HG02870 (cell line): ENCODE results near the gene PPP5C.

Experiments used
- ATAC-seq: cut with Tn5 transposase; IDR thresholded peaks from one replicate; pipeline ENCODE4 v1.9.1; 2021; ENCODE audit warnings: mild to moderate bottlenecking, moderate library complexity; ENCODE audit not compliant: unreplicated experiment

PPP5C gene

DNA sequence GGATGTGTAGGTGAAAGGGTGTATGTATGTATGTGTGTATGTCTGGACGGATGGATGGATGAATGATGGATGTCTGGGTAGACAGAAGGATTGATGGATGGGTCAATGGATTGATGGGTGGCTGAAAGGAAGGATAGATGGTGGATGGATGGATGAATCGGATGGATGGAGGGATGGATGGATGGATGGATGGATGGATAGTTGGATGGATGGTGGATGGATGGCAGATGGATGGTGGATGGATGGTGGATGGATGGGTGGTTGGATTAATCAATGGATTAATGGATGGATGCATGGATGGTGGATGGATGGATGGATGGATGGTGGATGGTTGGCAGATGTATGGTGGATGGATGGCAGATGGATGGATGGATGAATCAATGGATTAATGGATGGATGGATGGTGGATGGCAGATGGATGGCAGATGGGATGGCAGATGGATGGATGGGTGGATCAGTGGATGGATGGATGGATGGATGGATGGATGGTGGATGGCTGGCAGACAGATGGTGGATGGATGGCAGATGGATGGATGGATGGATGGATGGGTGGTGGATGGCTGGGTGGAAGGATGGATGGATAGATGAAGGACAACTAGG is 16.5 kb upstream of the PPP5C start:
- no peak for ATAC-seq

DNA sequence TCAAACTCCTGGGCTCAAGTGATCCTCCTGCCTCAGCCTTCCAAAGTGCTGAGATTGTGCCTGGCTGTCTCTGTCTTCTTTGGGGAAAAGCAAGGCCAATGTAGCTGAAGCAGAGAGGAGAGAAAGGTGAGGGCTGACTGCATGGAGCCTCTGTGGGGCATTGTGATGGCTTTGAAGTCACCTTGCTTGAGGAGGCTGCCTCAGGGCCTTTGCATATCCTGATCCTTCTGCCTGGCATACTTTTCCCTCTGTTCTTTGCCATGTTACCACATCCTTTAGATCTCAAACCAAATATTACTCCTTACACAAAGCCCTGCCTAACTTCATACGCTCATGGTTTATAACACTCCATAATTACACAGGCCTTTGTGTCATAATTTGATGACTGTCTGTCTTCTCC is 9.4 kb upstream of the PPP5C start:
- ATAC-seq, result no peak

DNA sequence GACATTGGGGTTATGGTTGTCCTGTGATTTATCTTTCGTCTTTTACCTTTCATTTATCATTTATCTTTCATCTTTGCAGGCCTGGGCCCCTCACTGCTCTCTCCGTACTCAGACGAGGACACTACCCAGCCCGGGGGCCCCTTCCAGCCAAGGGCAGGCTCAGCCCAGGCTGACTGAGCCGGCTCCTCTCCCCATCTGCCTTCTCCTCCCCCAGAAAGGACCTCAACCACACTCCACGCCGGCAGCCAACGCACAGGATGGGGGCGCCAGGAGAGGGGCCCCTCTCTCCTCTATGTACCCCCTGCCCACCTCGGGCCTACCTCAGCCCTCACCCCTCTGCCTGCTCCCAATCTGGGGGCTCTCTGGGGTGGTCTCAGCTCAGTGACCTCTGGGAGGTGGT is 7.4 kb upstream of the PPP5C start:
- no peak for ATAC-seq

DNA sequence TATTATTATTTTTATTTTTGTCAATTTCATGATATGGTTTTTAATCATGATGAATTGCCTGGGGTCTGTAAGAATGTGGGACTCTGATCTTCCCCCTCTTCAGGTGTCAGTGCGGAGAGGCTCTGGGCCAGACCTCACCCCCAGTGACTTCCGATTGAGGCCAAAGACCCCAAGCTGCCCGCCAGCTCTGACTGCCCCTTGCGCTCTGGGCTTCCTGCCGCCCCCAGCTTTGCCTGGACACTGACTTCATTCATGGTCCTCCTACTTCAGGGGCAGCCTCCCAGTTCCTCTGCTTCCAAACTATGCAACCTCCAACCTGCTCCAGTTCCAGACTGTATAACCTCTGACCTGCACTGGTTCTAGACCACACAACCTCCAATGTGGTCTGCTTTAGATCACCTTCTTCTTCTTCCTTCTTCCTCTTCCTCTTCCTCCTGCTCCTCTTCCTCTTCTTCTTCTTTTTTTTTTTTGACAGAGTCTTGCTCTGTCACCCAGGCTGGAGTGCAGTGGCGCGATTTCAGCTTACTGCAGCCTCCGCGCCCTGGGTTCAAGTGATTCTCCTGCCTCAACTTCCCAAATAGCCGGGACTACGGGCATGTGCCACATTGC is 6.7 kb upstream of the PPP5C start:
- ATAC-seq, result no peak

DNA sequence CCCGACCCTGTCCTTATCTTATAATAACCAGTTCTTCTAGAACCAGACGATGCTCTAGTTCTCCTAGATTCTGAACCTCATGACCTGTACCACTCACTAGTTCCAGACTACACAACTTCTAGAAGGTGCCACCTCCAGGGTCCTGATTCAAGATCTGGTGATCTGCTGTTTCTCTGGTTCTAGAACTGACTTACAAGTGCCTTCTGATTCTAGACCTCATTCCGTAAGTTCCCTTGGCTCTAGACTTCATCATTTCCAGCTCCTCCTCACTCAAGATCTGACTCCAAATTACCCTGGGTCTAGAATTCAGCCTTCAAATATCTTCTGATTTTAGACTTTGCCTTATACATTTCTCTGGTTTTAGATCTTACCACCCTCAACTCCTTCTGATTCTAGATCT is 5.0 kb upstream of the PPP5C start:
- no peak for ATAC-seq

DNA sequence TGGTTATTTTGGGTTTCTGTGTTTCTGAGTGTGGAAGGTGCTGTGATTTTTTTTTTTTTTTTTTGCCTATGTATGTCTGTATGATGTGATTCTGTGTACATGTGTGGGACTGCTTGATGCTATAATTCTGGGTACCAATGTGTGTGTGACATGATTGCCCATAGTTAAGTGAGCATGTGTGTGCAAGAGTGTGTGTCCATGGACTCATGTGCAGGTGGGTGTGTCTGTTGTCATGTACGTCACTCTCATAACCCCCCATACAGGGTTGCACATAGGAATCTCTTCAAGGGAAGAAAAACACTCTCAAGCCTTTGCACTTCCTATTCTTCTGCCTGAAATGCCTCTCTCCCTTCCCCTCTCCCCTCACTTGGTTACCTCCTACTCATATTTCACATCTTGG is 2.5 kb upstream of the PPP5C start:
- no peak for ATAC-seq

DNA sequence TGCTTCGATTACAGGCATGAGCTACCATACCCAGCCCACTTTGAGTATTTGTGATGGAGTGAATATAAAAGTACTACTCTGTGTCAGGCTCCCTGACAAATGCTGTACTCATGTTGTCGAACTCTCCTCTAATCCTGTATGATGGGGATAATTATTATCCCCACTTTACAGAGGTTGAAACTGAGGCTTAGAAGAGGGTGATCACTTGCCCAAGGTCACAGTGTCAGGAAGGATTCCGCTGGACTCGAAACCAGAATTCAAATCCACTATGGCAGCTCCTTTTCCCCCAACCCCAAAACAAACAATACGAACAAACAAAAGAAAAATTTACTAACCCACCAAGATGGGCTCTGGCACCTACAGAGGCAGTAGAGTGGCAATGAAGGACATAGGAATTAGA is 1.7 kb upstream of the PPP5C start:
- no peak for ATAC-seq

DNA sequence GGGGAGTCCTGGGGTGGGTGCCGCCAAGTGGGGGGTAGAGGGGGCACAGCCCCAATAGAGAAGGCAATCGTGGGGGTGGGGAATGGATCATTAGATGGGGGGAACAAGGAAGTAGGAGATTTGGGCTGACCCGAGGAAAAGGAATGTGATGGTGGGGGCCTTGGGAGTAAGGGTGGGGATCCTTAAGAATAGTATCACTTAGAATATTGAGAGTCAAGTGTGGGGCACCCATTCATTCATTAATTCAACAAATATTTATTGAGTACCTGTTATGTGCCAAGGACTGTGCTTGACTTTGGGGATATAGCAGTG is 641 bp downstream of the PPP5C start:
- no peak for ATAC-seq

DNA sequence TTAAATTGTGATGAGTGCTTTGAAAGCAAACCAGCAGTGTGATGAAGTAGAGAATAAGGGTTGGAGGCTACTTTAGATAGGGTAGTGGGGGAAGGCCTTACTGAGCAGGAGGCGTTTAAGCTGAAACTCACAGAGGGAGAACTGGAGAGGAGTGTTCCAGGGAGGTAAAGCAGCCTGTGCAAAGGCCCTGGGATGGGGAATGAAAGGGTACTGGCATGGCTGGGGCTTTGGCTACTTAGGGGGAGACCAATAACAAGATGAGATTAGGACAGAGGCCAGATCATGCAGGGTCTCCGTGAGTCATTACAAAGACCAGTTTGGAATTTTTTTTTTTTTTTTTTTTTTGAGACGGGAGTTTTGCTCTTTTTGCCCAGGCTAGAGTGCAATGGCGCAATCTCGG is 1.1 kb downstream of the PPP5C start:
- ATAC-seq, result no peak

DNA sequence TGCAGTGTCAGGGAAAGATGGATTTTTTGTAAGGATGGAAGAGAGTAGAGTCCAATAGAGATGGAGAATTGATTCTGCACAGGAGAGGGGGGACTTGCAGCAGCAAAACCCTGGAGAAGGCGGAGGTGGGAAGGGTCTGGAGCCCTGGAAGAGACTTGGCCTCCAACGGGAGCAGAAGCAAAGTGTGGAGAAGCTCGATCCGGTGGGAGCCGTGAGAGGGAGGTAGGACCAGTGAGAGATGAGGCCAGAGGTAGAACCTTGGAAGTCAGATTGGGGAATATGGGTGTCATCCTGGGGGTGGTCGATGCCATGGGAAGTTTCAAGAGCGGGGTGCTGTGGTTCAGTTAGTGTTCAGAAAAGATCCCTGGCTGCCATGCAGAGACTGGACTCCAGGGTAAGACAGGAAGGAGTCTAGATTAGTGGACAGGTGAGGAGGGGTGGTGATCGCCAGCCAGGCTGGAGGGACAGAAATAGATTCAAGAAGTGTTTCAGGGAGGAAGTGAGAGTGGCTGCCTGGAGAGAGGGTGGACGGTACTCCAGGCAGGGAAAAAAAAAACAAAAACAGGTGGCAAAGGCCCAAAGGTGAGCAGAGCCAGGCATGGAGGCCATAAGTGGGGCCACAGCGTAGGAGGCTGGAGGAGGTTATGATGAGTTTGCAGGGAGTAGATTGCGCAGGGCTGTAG is 2.6 kb downstream of the PPP5C start:
- ATAC-seq, result no peak

DNA sequence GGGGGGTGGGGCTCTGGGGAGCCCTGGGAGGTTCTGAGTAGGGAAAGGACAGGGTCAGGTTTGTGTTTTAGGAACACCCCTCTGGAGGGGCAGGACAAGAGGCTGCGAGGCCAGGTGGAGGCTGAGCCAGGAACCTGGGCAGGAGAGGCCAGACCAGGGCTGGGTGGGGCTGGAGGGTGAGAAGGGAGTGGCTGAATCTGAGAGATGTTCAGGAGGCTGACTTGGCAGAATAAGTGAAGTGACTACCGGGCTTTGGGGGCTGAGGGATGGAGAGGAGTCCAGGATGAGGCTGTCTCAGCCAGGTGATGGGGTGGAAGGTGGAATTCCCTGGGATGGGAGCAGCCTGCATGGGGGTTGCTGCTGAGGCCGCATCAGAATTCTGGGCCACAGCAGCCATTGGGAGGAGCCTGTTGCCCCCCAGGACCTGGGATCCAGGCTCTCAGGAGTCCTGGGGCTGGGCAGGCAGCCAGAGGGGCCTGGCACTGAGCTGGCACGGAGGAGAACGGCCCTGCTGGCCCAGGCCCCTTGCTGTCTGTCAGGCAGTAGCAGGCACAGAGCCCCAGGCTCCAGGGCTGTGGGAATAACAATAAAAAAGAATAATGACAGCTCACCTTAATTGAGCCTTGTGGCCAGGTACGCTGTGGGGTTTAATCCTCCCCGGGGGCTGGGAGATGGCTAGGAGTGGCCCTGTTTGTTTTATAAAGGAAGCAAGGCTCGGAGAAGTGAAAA is 3.3 kb downstream of the PPP5C start:
- no peak for ATAC-seq

DNA sequence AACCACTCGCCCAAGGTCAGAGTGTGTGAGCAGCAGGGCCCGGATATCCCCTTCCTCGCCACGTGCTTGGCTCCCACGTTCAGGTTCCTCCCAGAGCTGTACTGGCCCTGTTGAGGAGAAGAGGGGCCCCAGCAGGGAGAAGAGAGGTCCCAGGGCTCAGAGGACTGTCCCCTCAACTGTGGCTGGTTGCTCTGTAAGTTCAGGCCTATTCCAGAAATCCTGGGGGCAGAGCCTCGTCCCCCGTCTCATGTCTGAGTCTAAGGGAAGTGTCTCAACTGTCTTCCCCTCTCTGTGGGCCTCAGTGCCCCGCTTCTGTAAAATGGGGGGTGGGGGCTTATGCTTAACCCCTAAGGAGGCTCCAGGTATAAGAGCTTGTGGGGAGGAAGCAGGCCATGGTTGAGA is 3.9 kb downstream of the PPP5C start:
- ATAC-seq, result no peak

DNA sequence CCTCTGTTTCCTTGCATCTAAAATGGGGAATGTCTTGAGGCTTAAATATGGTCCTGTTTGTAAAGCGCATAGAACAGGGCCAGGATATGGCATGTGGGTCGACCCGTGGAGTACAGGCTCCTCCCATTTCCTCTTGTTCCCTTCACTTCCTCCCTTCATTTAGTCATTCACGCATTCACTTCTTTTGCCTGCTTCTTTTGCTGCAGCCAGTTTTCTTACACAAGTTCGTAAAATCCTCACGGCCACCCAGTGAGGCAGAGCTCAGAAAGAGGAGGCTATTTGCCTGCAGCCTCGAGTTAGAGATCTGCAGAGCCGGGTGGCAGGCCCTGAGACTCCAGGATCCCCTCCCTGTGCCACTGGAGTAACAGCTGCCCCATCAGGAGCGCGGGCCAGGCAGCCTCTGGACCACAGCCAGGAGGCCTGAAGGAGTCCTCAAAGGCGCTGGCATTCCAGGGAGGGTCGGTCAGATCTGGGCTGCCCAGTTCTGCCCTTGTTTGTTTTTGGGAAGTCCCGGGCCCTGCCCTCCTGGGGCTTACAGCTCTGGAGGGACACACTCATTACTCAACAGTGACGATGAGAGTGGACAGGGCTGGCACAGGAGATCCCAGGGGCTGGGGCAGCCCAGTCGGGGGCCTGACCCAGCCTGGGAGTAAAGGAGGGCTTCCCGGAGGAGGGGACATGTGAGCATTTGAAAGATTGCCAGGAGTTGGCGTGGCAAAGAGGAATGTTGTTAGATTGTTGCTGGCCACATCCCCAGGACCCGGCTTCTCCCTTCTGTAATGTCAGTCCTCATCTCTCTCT is 4.6 kb downstream of the PPP5C start:
- ATAC-seq, result no peak

DNA sequence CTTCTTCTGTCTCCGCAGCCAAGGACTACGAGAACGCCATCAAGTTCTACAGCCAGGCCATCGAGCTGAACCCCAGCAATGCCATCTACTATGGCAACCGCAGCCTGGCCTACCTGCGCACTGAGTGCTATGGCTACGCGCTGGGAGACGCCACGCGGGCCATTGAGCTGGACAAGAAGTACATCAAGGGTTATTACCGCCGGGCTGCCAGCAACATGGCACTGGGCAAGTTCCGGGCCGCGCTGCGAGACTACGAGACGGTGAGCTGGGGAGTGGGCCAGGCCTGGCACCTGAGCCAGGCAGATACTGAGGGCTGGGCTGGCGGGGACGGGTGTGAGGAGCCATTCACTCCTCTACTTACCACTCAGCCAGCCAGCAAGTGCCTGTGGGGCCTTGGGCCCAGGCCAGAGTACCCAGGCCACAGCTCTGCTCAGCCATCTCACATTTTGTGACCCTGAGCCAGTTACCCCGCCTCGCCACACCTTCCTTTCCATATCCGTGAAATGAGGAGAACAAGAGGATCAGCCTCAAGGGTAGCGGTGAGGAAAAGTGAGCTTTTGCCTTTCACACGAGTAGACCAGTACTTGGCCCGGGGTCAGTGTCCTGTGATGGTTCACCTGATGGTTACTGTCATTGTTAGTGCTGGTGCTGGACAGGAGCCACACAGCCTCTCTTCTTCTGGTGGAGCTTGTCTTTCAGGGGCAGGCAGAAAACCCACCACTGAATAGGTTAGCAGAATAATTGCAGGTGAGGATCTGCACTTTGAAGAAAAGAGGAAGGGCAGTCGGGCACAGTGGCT is 7.0 kb downstream of the PPP5C start:
- ATAC-seq, result no peak

DNA sequence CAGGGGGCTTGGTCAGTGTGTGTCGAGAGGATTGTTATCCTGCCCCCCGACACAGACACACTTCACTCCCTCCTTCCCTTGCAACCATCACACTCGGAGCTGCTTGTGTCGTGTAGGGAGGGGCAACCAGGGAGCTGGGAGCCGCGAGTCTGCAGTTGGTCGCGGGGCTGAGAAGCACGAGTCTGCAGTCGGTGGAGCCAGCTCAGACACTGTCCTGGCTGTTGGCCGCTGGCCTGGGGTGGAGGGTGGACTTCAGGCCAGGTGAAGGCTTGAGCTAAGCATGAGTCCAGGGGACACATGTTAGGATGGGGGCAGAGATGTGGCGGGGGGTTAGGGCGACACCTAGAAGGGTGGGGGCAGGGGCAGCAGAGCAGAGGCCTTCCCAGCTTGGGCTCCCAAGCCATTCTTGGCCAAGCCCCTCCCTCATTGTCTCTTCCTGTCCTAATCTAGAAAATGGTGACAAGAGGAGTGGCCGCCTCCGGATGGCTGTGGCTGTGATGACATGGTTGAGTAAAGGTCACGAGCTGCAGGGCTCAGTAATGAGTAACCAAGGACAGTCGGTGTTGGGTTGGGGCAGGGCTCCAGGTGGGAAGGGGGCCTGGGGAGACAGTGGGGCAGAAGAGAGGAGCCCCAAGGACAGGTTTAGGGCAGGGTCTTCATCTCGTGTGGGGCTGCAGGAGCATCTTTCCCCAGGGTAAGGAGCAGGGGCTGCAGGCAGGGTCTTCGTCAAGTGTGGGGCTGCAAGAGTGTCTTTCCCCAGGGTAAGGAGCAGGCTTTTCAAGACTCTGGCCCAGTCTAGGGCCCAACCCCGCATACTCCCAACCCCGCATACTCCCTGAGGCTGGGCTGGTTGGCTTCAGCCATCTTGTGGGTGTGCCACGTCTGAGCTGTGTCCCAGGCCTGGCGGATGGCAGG is 8.6 kb downstream of the PPP5C start:
- no peak for ATAC-seq

DNA sequence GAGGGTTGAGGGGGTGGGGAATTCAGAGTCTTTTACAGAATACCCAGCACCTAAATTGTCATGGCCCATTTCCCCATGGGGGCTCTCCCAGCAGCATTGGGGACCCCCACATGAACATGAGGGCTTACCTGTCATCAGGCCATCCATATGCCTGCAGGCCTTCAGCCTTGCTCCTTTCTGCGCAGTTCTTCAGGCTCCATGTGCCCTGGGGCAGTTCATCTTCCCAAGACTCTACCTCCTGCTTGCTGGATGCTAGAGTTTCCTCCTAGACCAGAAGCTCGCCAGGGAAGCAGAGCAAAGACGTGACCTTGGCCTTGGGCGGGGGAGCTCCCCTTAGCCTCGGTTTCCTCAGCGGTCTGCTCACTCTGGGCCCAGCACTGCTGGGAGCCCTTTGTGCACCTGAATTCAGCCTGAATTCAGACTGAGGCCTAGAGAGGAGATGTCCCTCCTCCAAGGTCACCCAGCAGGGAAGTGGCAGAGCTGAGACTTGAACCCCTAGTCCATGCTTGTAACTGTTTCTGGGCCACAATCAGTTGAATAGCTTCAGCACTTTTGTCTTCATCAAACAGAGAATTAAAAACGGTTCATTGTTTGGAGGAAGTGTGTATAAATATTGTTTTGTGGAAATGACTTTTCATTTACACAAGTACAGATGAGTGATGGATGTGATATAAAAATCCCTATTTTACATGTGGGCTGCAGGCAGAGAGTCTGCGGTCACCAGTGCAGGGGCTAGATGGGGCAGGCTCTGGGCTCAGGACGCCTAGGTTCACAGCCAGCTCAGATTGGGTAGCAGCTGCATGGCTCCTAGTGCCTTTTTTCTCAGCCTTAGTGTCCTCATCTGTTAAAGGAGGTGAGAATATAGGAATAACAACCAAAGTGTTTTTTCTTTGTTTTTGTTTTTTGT is 9.5 kb downstream of the PPP5C start:
- no peak for ATAC-seq

DNA sequence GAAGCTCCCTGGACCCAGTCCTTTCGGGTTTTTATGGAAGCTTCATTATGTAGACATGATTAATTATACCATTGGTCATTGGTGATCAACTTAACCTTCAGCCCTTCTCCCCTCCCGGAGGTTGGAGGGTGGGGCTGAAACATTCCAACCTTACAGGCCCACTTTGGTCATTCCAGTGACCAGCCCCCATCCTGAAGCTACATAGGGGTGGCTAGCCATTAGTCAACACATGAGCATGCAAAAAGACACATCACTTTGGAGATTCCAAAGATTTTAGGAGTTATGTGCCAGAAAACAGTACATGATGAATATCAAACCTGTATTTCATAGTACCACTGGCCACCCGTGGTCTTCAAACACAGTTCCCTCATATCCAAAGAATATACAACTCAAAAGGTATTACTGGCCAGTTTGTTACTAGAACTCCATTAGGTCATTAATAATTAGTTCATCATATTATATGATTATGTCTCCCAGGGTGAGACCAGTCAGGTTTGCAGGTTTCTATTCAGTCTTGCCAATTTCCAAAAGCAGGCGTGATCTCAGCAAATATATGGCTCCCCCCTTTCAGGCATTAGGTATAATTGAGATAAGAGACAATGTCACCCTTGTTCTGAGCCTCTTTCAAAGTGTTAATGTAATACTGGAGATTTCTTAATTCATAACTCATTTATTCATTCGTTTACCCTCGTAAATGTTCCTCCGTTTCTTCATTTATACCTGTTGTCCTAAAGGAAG is 11.1 kb downstream of the PPP5C start:
- ATAC-seq, result no peak

DNA sequence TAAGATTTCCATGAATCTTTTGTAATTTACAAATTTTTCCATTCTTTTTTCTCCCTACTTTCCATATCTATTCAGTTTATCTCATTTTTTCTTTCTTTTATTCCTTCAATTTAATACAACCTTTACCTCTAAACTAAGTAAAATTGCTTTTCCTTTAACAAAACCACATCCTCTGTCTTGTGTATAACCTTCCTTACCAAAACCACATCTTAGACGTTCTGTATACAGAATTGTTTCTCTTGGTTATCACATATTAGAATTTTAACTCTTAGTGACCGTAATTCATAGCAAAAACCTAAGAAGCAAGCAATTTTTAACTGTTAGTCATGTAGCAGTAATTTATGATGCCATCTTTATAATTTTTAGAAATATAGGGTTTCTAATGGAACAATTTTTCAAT is 15.0 kb downstream of the PPP5C start:
- ATAC-seq, result no peak
